PFSK-1 (cell line): ENCODE data around the gene HABP2.

Experiments
- POLR2AphosphoS5 ChIP-seq: IDR thresholded peaks from 2 replicates; pipeline ENCODE4 v1.6.1; 2012; ENCODE audit warnings: low read depth, mild to moderate bottlenecking, control low read depth, low read length, moderate library complexity
- SIN3A ChIP-seq: IDR thresholded peaks from 2 replicates; pipeline ENCODE4 v1.6.1; 2012; ENCODE audit warnings: mild to moderate bottlenecking, low read length, moderate library complexity, borderline replicate concordance; ENCODE audit not compliant: insufficient read depth
- TAF1 ChIP-seq: IDR thresholded peaks from 2 replicates; pipeline ENCODE4 v1.6.1; 2012; ENCODE audit warnings: low read length, control low read depth, borderline replicate concordance; ENCODE audit not compliant: insufficient read depth

- TF ChIP-seq SIN3A = no peak
- no peak for TF ChIP-seq POLR2AphosphoS5
- no peak for TF ChIP-seq TAF1
Measured at GRCh38 chr10:113585949-113586348, 33.1 kb downstream of the HABP2 start.
